GM18498 (cell line): ENCODE results near the gene ATR.
"Not testable (repeated sequence)": the region's sequence is repeated elsewhere in the genome, so short reads cannot be mapped to it uniquely, and the experiment has no call there.

Source experiments
- ATAC-seq: cut with Tn5 transposase; IDR thresholded peaks from one replicate; pipeline ENCODE4 v1.9.1; 2021; ENCODE audit warnings: mild to moderate bottlenecking, moderate library complexity; ENCODE audit not compliant: unreplicated experiment

ATR gene

DNA sequence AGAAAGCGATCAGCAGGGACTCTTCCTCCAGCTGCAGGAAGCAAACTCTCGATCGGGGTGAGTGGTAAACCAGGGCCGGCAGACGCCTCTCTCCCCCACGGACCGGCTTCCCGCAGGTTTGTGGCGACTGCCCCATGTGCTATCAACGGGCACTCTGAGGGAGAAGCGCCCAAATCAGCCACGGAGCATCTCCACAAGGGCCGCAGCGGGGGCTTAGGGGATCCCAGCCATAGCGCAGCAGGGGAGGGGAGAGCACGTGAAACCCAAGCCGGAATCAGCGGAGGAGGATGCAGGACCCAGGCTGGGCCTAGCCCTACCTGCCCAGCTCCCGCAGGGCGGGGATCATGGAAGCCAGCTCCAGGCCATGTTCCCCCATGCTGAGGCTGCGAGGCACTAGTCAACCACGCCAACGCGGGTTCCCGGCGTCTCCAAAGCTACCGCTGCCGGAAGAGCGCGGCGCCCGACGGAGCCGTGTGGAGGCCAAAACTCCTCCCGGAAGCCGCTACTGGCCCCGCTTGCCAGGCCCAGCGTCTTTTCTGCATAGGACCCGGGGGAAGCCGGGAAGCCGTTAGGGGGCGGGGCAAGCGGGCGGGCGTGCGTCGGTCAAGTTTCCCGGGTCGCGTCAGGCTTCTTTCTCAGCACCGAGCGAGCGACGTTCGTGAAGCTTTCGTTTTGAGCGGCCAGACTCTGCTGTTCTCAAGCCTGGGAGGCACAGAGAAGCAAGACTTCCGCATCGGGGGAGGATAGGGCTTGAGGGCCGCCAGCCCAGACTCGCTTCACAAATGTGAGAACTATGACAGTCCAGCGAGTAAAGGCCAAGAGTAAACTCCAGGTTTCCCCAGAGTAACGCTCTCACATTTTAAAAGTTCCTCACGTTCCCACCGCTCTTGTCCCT lies at the start of gene ATR:
TSS of gene ATR (minus strand) at position 405 of the 895 bp plus-strand sequence. CDS start at position 376, 29 bp downstream.
- peak; percentile 96 for ATAC-seq

DNA sequence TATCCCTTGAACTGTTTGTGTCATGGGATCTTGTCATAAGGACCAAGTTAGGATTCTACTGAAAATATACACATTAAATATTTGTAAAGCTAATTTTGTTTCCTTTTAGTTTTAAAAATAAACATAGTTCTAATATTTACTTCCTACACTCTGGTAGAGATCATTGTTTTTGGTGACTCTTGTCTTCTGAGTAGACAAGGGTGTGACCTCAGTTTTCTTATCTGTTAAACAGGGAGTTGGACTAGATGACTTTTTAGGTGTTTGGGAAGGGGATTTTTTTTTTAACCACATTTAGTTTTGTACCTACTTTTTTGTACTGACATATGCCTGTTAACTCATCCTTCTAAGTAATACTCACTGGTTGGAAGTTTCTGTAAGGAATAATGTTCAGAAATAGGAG lies 48.4 kb upstream of the ATR start:
- no peak for ATAC-seq

DNA sequence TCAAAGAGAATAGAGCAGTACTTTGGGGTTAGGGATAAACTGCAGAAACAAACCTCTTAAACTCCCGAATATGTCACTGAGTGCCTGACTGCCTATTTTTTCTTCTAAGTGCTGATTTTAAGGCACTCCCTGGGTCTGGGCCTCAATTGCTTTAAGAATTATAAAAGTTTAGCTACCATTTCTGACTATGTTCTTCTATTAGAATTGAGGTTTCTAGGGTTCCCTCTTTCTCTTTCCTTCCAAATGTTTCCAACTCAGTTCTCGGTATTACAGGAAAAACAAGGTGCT lies 46.6 kb upstream of the ATR start:
- no peak for ATAC-seq

DNA sequence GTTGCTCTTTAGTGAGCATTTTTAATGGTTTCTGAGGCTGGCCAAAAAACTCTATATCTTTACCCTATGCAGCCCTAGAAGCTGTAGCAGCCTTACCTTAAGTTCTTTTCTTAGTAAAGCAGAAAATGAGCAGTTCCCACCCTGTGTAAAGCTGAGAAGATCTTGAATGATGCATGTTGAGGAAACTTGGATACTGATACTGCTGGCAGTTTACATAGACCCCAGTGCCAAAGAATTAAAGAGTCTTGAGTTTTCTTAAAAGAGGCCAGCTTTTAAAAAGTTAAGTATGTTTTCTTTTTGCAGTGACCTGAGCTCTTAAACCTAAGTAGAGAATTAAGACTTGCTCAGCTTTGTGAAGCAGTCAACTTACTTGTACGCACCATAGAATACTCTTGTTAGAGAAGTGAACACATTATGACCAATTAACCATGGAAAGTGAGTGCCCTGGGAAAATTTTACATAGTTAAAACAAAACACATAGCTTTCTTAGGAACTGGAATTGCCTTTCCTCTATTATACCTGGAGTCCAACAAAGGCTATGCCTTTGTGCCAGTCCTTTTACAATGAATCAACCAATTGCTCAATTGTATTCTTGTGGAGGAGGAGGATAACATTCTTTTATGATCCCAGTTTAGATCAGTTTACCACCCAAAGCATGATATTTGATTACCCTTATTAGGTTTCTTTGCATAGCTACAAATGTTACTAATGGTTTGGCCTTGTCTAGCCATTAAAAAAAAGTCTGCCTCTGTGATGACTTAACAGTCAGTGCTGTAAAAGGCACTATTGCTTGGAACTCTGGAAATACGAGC lies 46.0 kb upstream of the ATR start:
- ATAC-seq: no peak

DNA sequence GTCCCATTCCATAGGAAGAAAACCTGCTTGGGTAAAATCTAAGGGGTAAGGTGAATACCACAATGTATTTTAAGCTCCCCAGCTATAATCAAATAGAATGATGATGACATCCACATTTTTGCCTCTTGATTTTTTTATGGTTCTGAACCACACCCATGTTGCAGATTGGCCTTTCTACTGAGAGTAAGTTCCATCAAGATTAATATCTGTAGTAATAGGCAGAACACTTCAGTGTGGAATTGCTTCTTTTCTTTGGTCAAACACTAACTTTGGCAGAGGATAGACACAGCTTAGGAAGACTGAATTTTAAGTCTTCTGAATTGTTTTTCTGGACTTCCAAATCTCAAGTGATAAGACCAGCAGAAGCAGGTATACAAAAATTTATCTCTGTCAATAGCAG lies 44.7 kb upstream of the ATR start:
- ATAC-seq: no peak

DNA sequence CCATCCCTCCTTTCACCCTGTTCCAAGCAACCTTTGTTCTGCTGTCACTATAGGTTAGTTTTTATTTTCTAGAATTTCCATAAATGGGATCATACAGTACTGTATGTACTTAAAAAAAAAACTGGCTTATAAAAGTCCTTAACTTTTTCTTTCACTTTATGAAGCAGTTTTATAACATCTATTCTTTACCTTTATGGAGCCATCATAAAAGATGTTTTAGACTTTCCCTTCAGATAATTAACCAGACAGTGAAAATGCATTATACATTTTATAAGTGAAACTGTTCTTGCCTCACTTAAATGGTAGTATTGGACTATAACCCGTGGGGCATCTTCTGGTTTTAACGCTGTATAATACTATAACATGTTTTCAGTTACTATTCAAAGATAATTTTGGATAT lies 43.9 kb upstream of the ATR start:
- no peak for ATAC-seq

DNA sequence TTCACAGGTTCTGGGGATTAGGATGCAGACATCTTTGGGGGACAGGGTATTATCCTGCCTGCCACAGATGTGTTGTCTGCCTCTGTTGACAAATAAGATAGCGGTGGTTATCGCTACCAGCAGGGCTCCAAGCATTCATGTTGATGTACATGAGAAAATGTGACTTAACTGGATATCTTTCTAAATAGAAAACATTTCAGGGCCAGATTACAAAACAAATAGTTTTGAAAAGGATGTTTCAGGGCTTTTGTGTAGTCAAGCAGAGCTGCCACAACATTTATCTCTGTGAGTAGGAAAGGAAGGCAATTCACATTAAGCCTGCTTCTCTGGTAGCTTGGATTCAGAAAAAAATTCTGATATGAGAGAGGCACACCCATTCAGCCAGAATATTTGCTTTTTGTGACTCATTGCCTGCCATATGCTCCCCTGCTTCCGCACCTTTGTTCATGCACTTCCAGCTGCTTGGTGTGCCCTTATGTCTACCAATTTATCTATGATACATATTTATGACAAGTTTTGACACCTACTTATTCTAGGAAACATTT lies 40.5 kb upstream of the ATR start:
- no peak for ATAC-seq

DNA sequence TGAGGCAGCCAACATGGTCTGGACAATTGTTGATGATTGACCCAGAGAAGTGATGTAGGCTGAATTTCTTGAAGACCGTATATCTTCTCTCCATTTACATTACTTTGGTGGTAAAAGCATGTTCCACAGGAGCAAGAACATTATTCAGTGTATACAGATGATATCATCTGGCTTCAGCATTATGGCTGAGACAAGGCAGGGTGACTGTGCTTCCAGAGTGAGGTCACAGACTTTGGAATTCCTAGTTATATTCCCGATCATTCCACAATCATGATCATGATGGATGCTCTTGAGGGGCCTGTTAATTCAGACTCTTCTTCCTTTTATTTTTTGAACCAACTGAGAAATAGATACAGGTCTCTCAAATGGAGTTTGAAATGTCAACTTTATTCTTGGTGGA lies 36.6 kb upstream of the ATR start:
- no peak for ATAC-seq

DNA sequence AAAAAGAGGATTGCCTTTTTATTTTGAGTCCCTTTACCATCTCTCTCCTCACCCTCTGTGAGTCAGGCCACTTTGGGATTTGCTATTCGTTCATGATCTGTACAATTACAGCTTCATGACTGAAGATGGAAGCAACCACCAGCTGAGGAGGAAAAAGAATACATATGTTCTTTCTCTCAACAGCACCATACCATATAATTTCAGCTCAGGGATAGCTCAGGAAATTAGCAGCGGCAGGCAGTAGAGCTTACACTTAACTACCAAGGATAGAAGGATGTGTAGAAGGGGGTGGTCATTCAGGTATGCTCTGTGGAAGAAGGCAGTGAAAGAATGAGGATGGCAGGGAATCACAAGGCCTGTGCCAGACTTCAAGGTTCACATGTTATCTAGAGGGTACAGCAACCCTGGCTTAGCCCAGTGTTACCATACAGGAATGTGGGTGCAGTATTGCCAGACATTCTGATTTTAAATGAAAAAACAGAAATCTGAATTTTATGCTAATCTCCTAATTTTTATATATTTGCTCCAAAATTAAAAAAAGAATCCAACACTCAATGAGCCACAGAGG lies 35.6 kb upstream of the ATR start:
- ATAC-seq: no peak

DNA sequence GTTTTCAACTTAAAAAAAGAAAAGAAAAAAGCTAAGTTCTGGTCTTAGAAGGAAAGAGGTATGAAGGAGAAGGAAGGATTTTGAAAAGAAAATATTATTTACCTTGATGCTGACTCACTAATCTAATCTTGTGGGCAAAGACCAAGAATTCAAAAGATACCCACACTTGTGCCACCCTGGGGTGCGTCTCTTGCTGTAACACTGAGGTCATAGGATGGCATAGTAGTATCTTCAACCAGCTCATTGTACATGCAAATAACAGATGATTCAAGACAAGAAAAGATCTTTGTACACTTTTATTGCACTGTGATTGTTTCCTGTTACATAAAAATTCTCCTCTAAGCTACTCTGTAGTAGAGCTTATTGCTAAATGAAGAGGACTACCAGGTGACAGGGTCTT lies 35.0 kb upstream of the ATR start:
- ATAC-seq: no peak

DNA sequence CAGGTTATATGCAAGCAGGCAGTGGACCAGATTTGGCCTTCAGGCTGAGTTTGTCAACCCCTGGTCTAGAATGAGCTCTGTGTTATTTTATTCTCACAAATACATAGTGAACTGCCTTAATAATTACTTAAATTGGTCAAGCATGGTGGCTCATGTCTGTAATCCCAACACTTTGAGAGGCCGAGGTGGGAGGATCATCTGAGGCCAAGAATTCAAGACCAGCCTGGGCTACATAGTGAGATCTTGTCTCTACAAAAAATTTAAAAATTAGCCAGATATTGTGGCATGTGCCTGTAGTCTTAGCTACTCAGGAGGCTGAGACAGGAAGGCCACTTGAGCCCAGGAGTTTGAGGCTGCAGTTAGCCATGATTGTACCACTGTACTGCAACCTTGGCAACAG lies 32.7 kb upstream of the ATR start:
- ATAC-seq: no peak

DNA sequence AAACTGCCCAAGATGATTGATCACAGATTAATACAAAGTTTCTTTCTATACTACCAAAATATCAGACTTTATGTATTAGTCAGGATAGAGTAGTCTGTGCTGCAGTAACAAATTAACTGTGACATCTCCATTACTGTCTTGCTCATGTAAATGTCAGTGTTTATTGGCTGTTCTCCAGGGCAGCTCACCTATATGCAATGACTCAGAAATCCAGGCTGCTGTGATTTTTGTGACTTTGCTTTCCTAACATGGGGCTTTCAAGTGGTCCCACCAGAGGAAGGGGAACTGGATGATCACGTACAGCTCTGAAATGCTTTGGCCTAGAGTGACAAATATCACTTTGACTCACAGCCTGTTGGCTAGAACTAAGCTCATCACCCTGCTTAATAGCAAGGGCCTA lies 30.6 kb upstream of the ATR start:
- no peak for ATAC-seq

DNA sequence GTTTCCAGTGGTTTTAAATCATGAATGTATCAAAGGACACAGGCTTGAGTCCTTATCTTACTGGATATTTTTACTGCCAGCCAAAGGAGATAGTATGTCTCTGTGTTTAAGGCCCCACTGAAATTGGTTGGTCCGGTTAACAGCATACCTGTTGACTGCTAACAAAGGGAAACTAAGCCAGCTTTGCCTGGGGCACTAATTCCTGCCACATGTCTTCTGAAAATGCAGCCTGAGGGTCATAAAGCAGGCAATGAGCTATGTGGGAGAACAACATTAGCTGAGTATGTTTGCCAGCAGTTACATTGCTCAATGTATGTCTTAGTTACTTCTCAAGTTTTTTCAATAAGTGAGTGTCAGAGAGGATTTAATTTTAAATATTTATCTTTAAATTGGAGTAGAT lies 30.1 kb upstream of the ATR start:
- ATAC-seq: no peak

DNA sequence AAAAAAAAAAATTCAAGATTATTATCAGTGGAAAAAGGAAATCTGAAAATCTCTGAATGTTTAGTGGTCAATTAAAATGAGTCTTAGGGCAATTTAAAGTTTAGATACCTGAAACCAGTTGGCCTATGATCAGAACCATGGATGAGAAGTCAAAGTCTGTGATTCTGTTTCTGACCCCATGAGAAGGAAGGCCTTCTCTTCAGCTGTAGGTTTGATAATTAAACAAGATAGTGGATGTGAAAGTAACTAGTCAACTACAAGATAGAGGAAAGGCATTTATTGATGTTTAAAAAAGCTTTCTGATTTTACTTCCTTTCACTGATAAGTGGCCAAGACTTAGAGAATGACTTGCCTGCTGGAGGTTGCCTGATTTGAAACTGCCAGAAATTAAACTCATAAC lies 26.4 kb upstream of the ATR start:
- no peak for ATAC-seq

DNA sequence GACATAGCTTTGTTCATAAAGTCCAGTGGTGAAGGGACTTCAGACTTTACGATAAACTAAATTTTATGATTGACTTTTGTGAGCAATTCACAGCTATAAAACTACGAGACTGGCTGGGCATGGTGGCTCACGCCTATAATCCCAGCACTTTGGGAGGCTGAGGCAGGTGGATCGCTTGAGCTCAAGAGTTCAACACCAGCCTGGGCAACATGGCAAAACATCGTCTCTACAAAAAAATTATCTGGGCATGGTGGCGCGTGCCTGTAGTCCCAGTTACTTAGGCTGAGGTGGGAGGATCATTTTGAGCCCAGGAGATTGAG lies 24.8 kb upstream of the ATR start:
- not testable (repeated sequence) for ATAC-seq

DNA sequence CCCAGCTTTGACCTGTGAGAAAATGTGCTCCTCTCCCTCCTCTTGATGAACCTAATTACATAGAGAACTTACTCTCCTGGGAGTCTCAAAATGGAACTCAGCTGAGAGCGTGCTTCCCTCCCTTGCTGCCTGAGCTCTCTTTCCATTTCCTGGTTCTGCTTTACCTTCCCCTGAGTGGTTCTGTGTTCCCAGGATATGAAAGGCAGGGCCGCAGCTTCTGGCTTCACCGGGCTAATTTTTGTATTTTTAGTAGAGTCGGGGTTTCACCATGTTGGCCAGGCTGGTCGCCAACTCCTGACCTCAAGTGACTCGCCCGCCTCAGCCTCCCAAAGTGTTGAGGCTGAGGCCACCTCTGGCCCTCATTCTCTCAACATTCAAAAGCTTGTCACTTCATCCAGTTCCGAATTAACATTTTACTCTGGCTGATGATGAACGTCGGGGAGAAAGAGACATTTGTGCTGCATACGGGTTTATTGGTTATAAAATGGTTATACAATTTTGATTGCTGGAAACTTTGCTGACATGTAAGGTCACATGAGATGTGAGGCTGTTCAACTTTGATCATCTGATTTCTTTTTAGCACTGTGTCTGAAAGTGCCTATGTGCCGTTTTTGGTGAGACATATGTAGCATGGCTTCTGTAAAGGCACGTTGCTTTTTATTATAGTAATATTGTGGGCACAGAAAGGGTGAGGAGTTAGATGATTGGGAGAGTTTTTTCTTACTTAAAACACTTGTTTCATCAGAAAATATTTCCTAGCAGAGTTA lies 24.3 kb upstream of the ATR start:
- no peak for ATAC-seq

DNA sequence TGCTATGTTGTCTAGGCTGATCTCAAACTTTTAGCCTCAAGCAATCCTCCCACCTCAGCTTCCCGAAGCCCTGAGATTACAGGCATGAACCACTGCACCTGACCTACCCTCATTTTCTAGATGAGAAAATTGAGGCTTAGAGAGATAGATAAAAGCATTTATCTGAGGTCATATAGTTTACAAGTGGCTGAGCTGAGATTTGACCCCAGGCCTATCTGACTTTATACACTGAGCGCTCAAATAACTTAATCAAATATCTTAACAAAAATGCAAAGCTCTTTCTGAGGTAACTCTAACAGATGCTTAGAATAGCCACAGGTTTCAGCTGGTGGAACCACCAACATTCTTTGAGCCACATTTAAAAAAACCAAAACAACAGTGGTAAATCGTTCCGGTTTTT lies 23.2 kb upstream of the ATR start:
- ATAC-seq: no peak

DNA sequence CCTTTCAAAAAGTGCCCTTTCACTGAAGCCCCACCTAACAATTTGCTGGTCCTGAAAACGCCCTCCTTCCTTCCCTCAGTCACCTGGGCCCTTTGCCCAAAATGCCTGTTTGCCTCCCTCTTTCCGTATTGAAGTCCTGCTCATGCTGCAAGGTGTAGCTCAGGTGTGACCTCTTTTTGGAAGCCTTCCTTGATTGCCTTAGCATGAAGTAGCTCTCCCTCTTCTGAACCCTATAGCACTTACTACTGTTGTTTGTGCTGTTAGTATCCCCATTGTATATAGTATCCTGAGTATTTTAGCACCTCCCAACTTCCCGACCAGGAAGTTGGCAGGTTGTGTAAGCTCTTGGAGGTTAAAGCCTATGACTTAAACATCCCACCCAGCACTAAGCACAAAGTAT lies 19.4 kb upstream of the ATR start:
- ATAC-seq: no peak

DNA sequence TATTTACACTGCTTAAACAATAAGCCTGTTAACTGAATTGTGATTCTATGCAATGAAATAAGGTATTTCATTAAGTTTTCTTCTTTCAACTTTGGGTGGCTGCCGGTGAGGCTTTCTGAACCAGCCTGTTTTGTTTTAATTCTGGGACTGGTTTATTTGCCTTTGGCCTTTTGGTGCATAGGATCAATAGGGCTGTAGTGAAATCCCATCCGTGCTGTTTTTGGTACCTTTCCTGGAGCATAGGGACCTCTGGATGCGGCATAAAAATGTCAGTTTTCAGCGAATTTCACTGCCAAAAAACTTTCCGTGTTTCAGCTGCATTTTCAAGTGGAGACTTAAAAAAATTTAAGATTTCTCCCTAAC lies 18.2 kb upstream of the ATR start:
- ATAC-seq: no peak

DNA sequence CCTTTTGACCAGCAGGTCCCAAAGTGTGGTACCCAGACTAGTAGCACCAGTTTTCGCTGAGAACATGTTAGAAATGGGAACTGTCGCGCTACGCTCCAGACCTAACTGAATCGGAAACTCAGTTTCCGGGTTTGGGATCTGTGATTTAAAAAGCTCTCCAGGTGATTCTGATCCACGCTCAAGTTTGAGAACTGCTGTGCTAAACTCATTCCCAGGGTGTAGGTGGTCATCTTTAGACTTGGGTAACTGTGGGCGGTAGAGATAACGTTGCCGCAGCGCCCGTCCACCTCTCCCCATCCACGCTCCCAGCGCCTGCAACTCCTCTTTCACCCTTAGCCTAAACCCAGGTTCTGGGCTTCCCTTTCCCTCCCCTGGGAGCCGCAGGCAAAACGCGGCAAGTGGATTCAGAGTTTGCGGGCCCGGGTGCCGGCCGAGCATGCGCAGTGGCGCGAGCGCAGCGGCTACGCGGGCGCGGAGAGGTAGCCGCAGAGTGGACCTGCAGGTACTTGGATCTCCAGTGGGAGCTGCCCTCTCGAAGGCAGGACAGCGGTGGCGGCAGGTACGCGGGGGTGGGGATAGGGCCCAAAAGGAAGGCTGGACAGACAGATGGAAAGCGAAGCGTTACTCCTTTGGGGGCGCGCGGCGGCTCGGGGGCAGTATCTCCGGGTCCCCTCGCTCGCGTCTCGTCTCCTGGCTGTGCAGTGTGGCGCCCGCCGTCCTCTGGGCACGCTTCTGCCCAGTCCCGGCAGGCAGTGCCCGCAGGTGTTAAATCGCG lies 17.6 kb upstream of the ATR start, which contains the start of gene PLS1:
TSS of gene PLS1 (plus strand) at position 443 of the 775 bp plus-strand sequence. CDS start 67,845 bp downstream, outside the sequence.
- peak; percentile 89 for ATAC-seq
